GM11168 (cell line): ENCODE results near the gene GIMAP5.
"Not testable (repeated sequence)": the region's sequence is repeated elsewhere in the genome, so short reads cannot be mapped to it uniquely, and the experiment has no call there.

Experiments used
- in situ Hi-C: fragments of 300-500 bp; cut with MboI; formaldehyde crosslinking; loops from one replicate; pipeline ENCODE4 v1.12.0; 2022; ENCODE audit warnings: low sequenced_read_pairs; ENCODE audit not compliant: unreplicated experiment

Gene GIMAP5

GRCh38 chr7:150756858-150757257, 19.6 kb downstream of the GIMAP5 start:
- in situ Hi-C loops = loop anchor here (10.0 kb wide), 1 partner anchor 92 kb away; no protein-coding TSS in a partner anchor

- in situ Hi-C loops = loop anchor here (10.0 kb wide), 1 partner anchor 95 kb away; no protein-coding TSS in a partner anchor
These were observed 22.3 kb downstream of the GIMAP5 start for GRCh38 chr7:150759479-150759878.

GRCh38 chr7:150766334-150766709, 29.1 kb downstream of the GIMAP5 start:
- in situ Hi-C loops = no loop called here

GRCh38 chr7:150769768-150770167, 32.5 kb downstream of the GIMAP5 start:
- in situ Hi-C loops = no loop called here

- in situ Hi-C loops = not testable (repeated sequence)
These were observed 36.9 kb downstream of the GIMAP5 start for GRCh38 chr7:150774131-150774530.

- in situ Hi-C loops = no loop called here
These were observed 41.0 kb downstream of the GIMAP5 start for GRCh38 chr7:150778014-150778737.

GRCh38 chr7:150778738-150779301, 41.6 kb downstream of the GIMAP5 start:
- in situ Hi-C loops = no loop called here

GRCh38 chr7:150780292-150780691, 43.1 kb downstream of the GIMAP5 start:
- in situ Hi-C loops = loop anchor here (10.0 kb wide), 1 partner anchor 205 kb away; no protein-coding TSS in a partner anchor

- in situ Hi-C loops = loop anchor here (10.0 kb wide), 1 partner anchor 204 kb away; no protein-coding TSS in a partner anchor
These were observed 43.9 kb downstream of the GIMAP5 start for GRCh38 chr7:150781103-150781502.

- in situ Hi-C loops = loop anchor here (10.0 kb wide), 1 partner anchor 203 kb away; no protein-coding TSS in a partner anchor
These were observed 44.7 kb downstream of the GIMAP5 start for GRCh38 chr7:150781961-150782360.

- in situ Hi-C loops = loop anchor here (10.0 kb wide), 1 partner anchor 201 kb away; no protein-coding TSS in a partner anchor
These were observed 47.0 kb downstream of the GIMAP5 start for GRCh38 chr7:150784120-150784736.

GRCh38 chr7:150784954-150785353, 47.7 kb downstream of the GIMAP5 start:
- in situ Hi-C loops = loop anchor here (10.0 kb wide), 1 partner anchor 200 kb away; no protein-coding TSS in a partner anchor

GRCh38 chr7:150787321-150788281, 50.4 kb downstream of the GIMAP5 start:
- in situ Hi-C loops = loop anchor here (10.0 kb wide), 1 partner anchor 197 kb away; no protein-coding TSS in a partner anchor

GRCh38 chr7:150788474-150789269, 51.5 kb downstream of the GIMAP5 start:
- in situ Hi-C loops = loop anchor here (10.0 kb wide), 1 partner anchor 196 kb away; no protein-coding TSS in a partner anchor

- in situ Hi-C loops = no loop called here
These were observed 53.3 kb downstream of the GIMAP5 start for GRCh38 chr7:150790416-150791075.

GRCh38 chr7:150791304-150791703, 54.1 kb downstream of the GIMAP5 start:
- in situ Hi-C loops = no loop called here

- in situ Hi-C loops = no loop called here
These were observed 54.7 kb downstream of the GIMAP5 start for GRCh38 chr7:150791746-150792452.
